Kidney tubule cell (primary cell): ENCODE results near the gene TRIM23.
A peak's percentile ranks its signal among the peaks of the same experiment; 100 is the strongest.
"Not testable (repeated sequence)": the region's sequence is repeated elsewhere in the genome, so short reads cannot be mapped to it uniquely, and the experiment has no call there.

ENCODE experiments used
- DNase-seq: peaks from one replicate; pipeline ENCODE4 v3.0.0-alpha.2; 2018; ENCODE audit warnings: low spot score

TRIM23 gene

GRCh38 chr5:65624025-65624570, at the start of gene TRIM23:
TRIM23 (minus strand) TSS chr5:65624333; CDS start chr5:65624274, 59 bp downstream.
- peak; percentile 94 for DNase-seq

DNA sequence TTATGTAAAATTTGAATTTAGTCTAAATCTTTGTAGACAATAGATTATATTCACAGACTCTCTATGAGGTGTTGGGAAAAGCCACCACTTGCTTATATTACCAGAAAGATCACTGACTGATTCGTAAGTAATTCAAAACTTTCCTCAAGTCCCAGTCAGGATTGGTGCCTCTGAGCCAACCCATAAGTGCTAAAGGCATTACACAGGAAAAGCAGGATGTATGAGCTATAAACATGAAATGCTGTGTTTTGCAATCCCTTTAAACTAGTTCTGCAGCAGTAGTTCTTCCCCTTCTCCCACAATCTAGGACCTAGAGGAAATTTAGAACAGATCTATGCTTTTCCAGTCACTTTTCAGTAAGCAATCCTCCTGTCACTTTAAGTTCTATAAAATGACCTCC, 48.7 kb upstream of the TRIM23 start:
- DNase-seq: no peak

DNA sequence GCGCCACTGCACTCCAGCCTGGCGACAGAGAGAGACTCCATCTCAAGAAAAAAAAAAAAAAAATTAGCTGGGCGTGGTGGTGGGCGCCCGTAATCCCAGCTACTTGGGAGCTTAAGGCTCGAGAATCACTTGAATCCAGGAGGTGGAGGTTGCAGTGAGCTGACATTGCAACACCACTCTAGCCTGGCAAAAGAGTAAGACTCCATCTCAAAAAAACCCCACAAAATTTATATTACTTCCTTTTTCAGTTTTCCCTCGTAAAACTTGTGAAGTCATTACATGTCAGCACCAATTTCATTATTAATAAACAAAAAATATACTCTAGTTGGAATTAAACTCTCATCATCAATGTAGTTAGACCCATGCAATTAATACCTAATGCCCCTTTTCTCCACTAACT, 44.6 kb upstream of the TRIM23 start:
- no peak for DNase-seq

GRCh38 chr5:65663804-65664521, 39.8 kb upstream of the TRIM23 start:
- DNase-seq: peak; percentile 17

DNA sequence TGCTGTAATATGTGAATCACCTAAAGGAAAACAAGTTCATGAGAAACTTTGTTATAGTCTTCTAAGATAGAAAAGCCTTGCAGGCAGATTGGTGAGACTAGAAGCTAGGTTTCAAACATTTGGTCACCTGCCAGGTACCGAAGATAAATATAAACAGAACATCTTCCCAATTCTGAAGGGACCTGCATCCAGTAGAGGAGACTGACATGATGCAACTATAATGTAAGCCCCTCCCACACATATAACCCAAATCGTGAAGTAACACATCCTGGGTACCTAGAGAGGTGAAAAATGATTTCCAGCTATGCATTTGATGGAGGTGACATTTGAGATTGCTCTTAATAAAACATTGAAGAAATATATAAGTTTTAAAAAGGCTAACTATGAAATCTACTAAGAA, 30.6 kb upstream of the TRIM23 start:
- no peak for DNase-seq

DNA sequence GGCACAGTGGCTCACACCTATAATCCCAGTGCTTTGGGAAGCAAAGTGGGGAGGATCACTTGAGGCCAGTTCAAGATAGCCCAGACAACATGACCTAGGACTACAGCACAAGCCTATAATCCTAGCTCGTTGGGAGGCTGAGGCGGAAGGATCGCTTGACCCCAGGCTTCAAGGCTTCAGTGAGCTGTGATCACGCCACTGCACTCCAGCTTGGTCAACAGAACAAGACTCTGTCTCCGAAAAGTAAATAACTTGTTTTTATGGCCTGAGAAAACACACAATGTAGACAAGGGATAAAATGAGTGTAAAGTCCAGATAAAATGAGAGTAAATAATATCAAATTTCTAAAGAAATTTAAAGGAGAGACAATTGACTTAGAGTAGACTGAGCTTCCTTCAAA, 27.0 kb upstream of the TRIM23 start:
- no peak for DNase-seq

GRCh38 chr5:65647941-65648340, 23.8 kb upstream of the TRIM23 start:
- no peak for DNase-seq

- no peak for DNase-seq
Observed at GRCh38 chr5:65646938-65647337, 22.8 kb upstream of the TRIM23 start.

GRCh38 chr5:65640240-65640639, 16.1 kb upstream of the TRIM23 start:
- DNase-seq: no peak

DNA sequence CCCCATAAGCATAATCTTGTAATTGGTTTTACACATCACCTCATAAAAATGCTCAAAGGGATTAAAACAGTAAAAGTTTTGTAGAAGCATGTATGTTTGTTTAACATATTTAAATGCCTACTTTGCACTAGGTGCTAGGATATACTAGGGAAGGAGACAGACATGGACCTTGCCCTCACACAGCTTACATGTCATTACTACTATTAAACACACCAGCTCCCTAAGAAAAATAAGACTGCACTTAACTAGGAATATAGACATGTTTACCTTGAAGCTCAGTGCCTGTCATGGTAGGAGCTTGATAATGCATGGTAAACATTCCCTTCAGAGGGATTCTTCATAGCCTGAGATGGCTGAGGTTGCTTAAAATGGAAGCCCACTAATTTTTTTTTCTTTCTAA, 6.8 kb upstream of the TRIM23 start:
- no peak for DNase-seq

GRCh38 chr5:65625743-65626142, 1.6 kb upstream of the TRIM23 start:
- peak; percentile 8 for DNase-seq

- peak; percentile 91 for DNase-seq
Observed at GRCh38 chr5:65624571-65625555, 730 bp upstream of the TRIM23 start, which contains the start of the genes SHLD3 and TRAPPC13. SHLD3 (plus strand) TSS chr5:65625027; CDS start chr5:65629588, 4,561 bp downstream. TRAPPC13 (plus strand) TSS chr5:65625027; CDS start chr5:65625061, 34 bp downstream.

- no peak for DNase-seq
Observed at GRCh38 chr5:65623482-65623881, 651 bp downstream of the TRIM23 start.

DNA sequence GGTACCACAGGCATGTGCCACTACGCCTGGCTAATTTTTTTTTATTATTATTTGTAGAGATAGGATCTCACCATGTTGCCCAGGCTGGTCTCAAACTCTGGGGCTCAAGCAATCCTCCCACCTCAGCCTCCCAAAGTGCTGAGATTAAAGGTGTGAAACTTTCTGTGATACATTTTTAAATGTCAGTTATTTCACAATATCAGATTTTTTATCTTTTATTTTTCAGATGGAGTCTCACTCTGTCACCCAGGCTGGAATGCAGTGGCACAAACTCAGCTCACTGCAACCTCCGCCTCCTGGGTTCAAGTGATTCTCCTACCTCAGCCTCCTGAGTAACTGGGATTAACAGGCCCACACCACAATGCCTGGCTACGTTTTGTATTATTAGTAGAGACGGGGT, 2.2 kb downstream of the TRIM23 start:
- DNase-seq: not testable (repeated sequence)

DNA sequence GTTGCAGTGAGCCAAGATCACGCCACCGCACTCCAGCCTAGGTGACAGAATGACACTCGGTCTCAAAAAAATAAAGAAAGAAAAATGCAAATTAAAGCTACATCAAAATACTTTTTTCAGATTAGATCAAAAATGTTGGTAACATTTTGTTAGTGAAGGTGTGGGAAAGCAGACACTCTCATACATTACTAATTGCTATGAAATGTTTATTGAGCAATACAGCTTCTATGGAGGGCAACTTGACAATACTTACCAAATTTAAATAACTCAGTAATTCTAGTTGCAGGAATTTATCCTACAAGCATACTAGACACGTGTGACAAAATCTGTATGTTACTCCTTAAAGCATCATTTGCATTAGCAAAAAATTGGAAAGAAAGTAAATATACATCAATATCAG, 4.1 kb downstream of the TRIM23 start:
- DNase-seq: no peak

DNA sequence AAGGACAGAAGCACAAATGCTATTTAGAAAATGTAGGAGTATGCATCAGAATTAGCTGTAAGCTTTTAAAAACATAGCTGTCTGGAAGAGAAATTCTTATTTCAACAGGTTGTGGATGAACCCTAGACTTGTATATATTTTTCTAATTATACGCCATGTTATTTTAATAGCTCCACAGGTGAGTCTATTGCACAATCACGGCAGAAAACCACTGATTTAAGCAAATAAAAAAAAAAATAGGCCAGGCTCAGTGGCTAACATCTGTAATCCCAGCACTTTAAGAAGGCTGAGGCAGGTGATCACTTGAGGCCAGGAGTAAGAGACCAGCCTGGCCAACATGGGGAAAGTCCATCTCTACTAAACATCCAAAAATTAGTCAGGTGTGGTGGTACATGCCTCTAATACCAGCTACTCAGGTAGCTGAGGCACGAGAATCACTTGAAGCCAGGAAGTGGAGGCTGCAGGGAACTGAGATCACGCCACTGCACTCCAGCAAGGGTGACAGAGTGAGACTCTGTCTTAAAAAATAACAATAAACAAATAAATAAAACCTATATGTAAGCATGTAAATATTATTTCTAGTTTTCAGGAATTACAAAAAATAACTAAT, 11.7 kb downstream of the TRIM23 start:
- peak; percentile 58 for DNase-seq

- peak; percentile 98 for DNase-seq
Observed at GRCh38 chr5:65611524-65611923, 12.6 kb downstream of the TRIM23 start.

- DNase-seq: not testable (repeated sequence)
Observed at GRCh38 chr5:65601761-65602160, 22.4 kb downstream of the TRIM23 start.

GRCh38 chr5:65588694-65589093, 35.4 kb downstream of the TRIM23 start:
- DNase-seq: no peak

- no peak for DNase-seq
Observed at GRCh38 chr5:65577141-65577540, 47.0 kb downstream of the TRIM23 start.

DNA sequence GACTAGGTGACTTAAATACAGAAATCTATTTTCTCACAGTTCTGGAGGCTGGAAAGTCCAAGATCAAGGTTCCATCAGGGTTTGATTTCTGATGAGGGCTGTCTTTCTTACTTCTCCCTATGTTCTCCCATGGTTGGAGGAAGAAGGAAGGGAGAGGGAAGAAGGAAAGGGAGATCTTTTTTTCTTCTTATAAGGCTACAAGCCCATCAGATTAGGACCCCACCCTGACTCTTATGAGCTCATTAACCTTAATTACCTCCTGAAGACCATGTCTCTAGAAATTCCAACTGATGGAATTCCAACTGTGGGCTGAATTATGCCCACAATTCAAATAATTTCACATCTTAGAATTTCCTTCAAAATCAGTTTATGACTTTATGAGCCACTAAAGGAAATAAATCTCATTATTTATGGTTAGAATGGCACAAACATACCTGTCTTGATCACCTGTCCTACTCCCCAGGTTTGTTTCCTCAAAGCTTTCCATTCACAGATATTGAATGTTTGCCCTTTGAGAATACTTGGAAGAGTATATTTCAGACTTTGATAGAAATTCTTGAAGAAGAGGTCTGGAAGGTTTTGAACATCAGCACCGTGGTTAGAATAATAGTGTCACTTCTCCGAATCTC, 53.4 kb downstream of the TRIM23 start:
- DNase-seq: no peak

DNA sequence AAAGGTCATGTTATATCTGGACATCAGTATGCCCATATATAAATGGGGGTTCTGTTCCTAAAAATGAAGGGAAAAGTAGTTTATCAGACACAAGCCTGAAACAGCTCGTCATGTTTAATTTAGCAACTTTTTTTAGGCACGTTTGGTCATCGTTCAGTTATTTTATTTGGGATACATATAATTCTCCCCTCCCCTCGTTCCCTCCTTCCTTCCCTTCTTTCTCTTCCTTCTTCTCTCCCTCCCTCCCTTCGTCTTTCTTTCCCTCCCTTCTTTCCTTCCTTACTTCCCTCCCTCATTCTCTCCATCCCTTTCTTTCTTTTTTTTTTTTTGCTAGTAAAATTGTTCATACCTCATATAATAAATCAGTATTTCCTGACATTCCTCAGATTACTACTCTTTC, 57.6 kb downstream of the TRIM23 start:
- no peak for DNase-seq
